ENCODE data around the gene RGSL1.

GRCh38 chr1:182568647-182569284 lies 118.8 kb downstream of the RGSL1 start:
- TF ChIP-seq CTCF (IDR thresholded peaks at IDR 0.05; ENCODE audit: low read depth, low read length, missing input control) (no peak), NR2F2 (IDR thresholded peaks at IDR 0.05) (no peak), FOXA2 (IDR thresholded peaks at IDR 0.05) (no peak), RXRA (IDR thresholded peaks at IDR 0.05) (no peak), MAX (IDR thresholded peaks at IDR 0.05) (no peak), EGR1 (IDR thresholded peaks at IDR 0.05; ENCODE audit: low read depth in 2 of 2) (no peak), YY1 (IDR thresholded peaks at IDR 0.05) (no peak), TAF1 (conservative IDR thresholded peaks at IDR 0.05) (no peak), JUND (IDR thresholded peaks at IDR 0.05) (no peak), ZBTB33 (IDR thresholded peaks at IDR 0.05) (no peak), RAD21 (IDR thresholded peaks at IDR 0.05) (no peak), SP1 (IDR thresholded peaks at IDR 0.05) (no peak)
